HTERT RPE-1 (cell line): ENCODE data around the gene COL7A1.

Source experiments
- in situ Hi-C: fragments of 300-500 bp; cut with MboI; formaldehyde crosslinking; loops from 4 replicates; pipeline ENCODE4 v1.14.3; 2020; ENCODE audit warnings: low sequenced_read_pairs

COL7A1 gene

GRCh38 chr3:48592519-48593087 is 2.5 kb downstream of the COL7A1 start:
- in situ Hi-C loops: no loop called here

- in situ Hi-C loops: no loop called here
Measured at GRCh38 chr3:48591886-48592518, 3.1 kb downstream of the COL7A1 start.

- in situ Hi-C loops: no loop called here
Measured at GRCh38 chr3:48591436-48591835, 3.7 kb downstream of the COL7A1 start.

DNA sequence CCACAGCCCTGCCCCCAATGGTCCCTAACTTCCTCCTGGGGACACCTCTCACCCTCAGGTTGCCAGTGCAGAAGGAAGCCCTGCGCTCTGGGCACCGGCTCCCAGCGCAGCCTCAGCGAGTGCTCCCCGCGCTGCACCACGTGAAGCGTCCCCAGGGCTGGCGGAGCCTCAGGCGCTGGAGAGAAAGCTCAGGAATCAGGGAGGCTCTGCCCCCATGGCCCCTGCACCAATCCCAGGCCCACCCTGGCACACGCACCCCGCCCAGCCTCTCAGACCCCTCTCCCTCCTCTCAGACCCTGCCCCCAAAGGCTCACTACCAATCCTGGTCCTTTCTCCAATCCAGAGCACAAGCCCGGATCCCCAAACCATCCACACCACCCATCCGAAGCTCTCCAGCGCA is 6.9 kb downstream of the COL7A1 start:
- in situ Hi-C loops: no loop called here

- in situ Hi-C loops: no loop called here
Measured at GRCh38 chr3:48587686-48588085, 7.4 kb downstream of the COL7A1 start.

DNA sequence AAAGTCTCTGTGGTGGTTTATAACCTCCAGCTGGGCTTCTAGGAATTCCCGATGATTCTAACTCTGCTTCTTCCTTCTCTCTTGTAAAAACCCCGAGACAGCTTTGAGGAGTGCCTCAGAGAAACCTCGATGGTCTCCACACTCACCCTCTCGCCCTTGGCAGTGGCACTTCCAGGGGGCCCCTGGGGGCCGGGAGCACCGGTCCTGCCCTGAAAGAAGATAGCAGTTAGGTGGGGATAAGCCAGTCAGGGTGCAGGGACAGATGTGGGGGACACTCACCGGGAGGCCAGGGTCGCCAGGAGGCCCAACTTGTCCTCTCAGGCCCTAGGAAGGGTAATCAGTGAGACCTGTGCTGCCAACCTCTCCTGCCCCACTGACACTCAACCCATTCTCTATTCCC is 9.7 kb downstream of the COL7A1 start:
- in situ Hi-C loops: no loop called here

GRCh38 chr3:48584836-48585235 is 10.3 kb downstream of the COL7A1 start:
- in situ Hi-C loops: no loop called here

- in situ Hi-C loops: no loop called here
Measured at GRCh38 chr3:48581621-48582481, 13.3 kb downstream of the COL7A1 start.

DNA sequence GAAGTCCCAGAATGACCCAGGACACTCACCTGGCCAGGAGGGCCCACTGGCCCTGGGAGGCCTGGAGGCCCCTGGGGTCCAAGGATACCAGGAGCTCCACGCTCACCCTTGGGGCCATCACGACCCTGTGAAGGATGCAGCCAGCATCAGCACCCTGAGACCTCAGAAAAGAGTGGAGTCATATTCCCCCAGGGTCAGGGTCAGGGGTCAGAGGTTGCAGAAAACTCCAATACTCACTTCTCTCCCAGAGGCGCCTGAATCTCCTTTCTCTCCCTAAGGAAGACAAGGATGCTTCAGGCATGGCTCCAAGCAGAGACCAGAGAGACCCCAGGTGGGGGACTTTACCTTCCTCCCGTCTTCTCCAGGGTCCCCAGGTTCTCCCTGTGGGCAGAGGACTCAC is 18.5 kb downstream of the COL7A1 start:
- in situ Hi-C loops: no loop called here

- in situ Hi-C loops: no loop called here
Measured at GRCh38 chr3:48575366-48575765, 19.8 kb downstream of the COL7A1 start.

DNA sequence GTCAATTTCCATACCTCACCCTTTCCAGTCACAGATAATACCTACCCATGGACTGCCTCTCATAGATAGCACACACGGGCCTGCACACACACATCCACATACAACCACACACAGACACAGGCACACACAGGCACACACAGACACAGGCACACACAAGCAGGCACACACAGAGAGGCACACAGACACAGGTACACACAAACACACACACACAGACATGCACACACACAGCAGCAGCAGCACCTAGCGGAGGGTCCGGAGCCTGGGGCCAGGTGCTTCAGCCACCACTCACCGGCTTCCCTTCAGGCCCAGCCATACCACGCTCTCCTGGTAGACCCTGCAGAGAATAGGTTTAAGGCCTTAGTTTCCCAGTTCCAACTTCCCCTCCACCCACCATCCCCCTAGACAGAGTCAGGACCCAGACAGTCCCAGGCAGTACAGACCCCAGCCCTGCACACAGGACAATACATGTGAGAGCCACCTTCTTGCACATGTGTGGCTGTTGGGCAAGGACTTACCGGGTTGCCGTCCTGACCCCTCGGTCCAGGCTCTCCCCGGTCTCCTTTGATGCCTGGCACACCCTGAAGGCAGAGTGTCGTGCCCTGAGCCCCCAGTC is 21.1 kb downstream of the COL7A1 start:
- in situ Hi-C loops: no loop called here

GRCh38 chr3:48572517-48572916 is 22.6 kb downstream of the COL7A1 start:
- in situ Hi-C loops: no loop called here

DNA sequence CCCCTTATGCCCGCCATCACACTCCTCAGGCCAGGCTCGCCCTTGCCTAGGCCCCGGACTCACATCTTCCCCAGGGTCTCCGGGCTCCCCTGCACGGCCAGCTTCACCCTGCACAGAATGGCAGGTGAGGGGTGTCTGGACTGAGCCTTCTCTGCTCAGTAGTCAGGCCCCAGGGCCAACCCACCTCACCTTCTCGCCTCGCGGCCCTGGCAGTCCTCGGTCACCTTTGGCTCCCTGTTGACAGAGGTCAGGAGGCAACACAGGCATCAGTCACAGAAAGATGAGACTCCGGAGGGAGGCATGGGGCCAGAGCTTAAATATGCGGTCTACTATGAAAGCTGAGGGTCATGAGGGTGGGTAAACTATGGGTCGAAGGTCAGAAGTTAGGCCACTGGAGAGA is 23.2 kb downstream of the COL7A1 start:
- in situ Hi-C loops: no loop called here

DNA sequence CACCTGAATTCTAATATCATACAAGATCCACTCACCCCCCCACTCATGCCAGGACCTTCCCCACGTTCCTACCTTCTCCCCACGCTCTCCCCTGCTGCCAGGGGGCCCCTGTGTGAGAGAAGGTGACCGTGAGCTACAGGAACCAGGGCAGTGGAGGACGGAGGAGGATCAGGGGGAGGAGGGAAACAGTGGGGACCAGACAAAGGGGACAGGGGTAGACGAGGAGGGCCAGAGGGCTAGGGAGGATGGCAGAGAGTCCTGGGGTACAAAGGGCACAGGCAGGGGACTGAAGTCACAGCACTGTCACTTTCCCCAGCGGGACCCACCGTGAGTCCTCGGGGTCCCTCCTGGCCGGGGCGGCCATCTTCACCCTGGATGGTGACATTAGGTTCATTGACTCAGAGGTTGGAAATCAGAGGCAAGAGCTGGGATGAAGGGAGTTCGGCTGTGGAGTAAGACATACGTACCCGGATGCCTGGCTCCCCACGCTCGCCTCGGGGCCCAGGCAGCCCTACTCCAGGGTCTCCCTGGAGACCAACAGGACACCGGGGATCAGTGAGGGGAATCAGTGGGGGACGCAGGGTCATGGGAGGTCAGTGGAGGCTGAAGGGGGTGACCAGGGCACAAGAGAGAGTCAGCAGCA is 25.2 kb downstream of the COL7A1 start:
- in situ Hi-C loops: no loop called here

GRCh38 chr3:48569400-48569799 is 25.7 kb downstream of the COL7A1 start:
- in situ Hi-C loops: no loop called here

GRCh38 chr3:48568476-48568875 is 26.7 kb downstream of the COL7A1 start:
- in situ Hi-C loops: no loop called here

DNA sequence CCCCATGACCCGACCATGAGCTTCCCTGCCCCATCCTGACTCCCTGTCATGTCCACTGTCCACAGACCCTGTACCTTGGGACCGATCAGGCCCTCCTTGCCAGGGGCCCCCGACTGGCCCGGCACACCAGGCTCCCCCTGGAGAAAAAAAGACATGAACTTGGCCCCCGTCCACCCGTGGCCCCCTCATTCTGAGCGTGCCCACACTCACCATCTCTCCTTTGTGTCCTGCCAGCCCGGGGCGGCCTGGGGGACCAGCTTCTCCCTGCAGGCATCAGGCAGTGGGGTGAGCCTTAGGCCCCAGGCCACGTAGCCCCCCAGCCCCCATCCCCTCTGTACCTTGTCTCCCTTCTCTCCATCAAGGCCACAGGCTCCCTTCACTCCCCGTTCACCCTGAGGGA is 27.6 kb downstream of the COL7A1 start:
- in situ Hi-C loops: no loop called here

- in situ Hi-C loops: no loop called here
Measured at GRCh38 chr3:48567090-48567489, 28.0 kb downstream of the COL7A1 start.

- in situ Hi-C loops: no loop called here
Measured at GRCh38 chr3:48566401-48566760, 28.7 kb downstream of the COL7A1 start.

DNA sequence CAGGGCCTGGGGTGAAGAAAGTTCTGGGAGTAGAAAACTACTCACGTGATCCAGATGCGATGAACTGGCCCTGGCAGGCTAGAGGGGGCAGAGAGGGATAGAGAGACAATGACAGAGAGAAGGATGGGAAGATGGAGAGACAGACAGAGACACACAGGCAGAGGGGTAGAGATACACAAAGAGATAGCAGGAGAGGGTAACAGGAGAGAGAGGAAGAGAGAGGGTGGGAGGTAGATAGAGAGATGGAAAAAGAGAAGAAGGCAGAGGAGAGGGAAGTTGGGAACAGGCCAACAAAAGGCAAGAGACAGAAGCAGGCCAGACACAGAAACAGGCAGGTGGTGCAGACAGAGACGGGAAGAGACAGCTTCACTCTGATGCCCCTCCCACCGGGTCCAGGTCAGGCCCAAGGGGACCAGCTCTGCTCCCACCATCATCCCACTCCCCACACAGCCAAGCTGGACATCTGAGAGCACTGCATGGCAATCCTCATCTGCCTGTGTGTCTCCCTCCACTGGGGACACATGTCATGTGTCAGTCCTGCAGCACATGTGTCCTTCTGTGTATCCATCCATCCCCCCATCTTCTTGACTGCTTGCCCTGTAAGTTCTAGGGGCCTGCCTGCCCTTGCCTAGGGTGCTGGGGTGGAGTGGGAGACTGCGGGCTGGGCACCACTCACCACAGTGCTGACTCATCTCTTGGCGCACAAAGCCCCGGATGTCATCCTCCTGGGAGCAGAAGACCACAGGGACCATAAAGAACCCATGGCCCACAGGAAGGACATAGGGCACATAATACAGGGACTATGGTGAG is 29.3 kb downstream of the COL7A1 start:
- in situ Hi-C loops: no loop called here
